Erythroblast (primary cell): Measurements from ENCODE around the gene INPP1.

ENCODE experiments used
- GATA1 ChIP-seq: IDR thresholded peaks from 2 replicates; pipeline ENCODE4 v1.6.1; 2011; ENCODE audit warnings: low read depth, mild to moderate bottlenecking, control low read depth, low read length, moderate library complexity
- POLR2A ChIP-seq: IDR thresholded peaks from 2 replicates; pipeline ENCODE4 v1.6.1; 2011; ENCODE audit warnings: mild to moderate bottlenecking, low read length

DNA sequence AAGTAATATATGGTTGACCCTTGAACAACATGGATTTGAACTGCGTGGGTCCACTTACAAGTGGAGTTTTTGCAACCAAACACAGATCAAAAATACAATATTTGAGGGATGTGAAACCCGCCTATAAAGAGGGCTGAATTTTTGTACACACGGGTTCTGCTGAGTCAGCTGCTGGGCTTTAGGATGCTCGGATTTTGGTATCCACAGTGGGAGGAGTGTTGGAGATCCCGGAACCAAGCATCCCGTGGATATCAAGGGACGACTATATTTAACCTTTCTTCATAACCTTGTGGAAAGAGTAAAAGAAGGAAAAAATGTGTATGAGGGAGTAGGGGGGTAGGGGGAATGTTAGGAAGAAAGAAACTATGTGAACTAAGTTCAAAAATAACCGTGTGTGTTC, 10.0 kb upstream of the INPP1 start:
- TF ChIP-seq POLR2A = no peak
- TF ChIP-seq GATA1 = no peak
